Prostate gland (tissue), 2 donors: ENCODE data around the gene UCK2. TPM values are rescaled to one million over a fixed set of nuclear protein-coding genes. Genes with fewer than 3 reads are reported as not detected.

Experiments
- DNase-seq: peaks from one replicate; pipeline ENCODE4 v3.0.0-alpha.2; 2019; ENCODE audit warnings: low spot score
- H3K27ac ChIP-seq, 2 donors: fragments of 200-600 bp; sonication (generic); 2 replicates each; pipeline ENCODE4 v1.5.1; 2017 to 2019
- H3K27me3 ChIP-seq: fragments of 200-600 bp; sonication (generic); replicated peaks from 2 replicates; pipeline ENCODE4 v1.5.1; 2019; ENCODE audit not compliant: insufficient read depth
- H3K36me3 ChIP-seq, 2 donors: fragments of 200-600 bp; sonication (generic); 1 replicate in 1 of 2; 2 replicates in 1 of 2; pipeline versions ENCODE4 v1.5.1 to v1.8.1; 2017 to 2019
- H3K4me1 ChIP-seq: fragments of 200-600 bp; sonication (generic); replicated peaks from 2 replicates; pipeline ENCODE4 v1.5.1; 2019
- H3K4me3 ChIP-seq, 2 donors: fragments of 200-600 bp; sonication (generic); 2 replicates each; pipeline ENCODE4 v1.5.1; 2017 to 2019
- H3K9me3 ChIP-seq: fragments of 200-600 bp; sonication (generic); 2 replicates; pipeline ENCODE4 v1.5.1; 2017
- POLR2A ChIP-seq: fragments of 450-650 bp; IDR thresholded peaks from one replicate; pipeline ENCODE4 v1.6.1; 2016; ENCODE audit warnings: antibody characterized with exemption, mild to moderate bottlenecking
- POLR2AphosphoS5 ChIP-seq: sonication (generic); formaldehyde crosslinking; IDR thresholded peaks from one replicate; pipeline ENCODE4 v1.6.1; 2017; ENCODE audit warnings: antibody characterized with exemption
- WGBS: methylation state at CpG from one replicate; pipeline ENCODE4 v1.1.5; 2018; 5-methylcytosine and 5-hydroxymethylcytosine counted together
- intact Hi-C: fragments of 100-400 bp; cut with DNase I; formaldehyde crosslinking; loops from one replicate; pipeline ENCODE4 v1.14.2; 2022
- total RNA-seq, 2 donors: library from RNA; depleted of rRNA; stranded (reverse); fragments of >200 nt; gene quantifications; one replicate each; pipeline ENCODE4 v1.1.0, GENCODE V29; 2016
- TF ChIP-seq, protein P1 (sequence below), 4 experiments: fragments of 200-600 bp in 2 of 4; fragments of 450-650 bp in 2 of 4; sonication (generic) in 2 of 4; IDR thresholded peaks; 1 replicate in 3 of 4; 2 replicates in 1 of 4; pipeline ENCODE4 v1.5.1; 2016 to 2019; ENCODE audit warnings: antibody characterized with exemption in 4 of 4, mild to moderate bottlenecking in 2 of 4, moderate library complexity in 2 of 4

Gene UCK2
- total RNA-seq, 2 donors from 2014 or later, result 23.8 to 25.9 TPM

DNA sequence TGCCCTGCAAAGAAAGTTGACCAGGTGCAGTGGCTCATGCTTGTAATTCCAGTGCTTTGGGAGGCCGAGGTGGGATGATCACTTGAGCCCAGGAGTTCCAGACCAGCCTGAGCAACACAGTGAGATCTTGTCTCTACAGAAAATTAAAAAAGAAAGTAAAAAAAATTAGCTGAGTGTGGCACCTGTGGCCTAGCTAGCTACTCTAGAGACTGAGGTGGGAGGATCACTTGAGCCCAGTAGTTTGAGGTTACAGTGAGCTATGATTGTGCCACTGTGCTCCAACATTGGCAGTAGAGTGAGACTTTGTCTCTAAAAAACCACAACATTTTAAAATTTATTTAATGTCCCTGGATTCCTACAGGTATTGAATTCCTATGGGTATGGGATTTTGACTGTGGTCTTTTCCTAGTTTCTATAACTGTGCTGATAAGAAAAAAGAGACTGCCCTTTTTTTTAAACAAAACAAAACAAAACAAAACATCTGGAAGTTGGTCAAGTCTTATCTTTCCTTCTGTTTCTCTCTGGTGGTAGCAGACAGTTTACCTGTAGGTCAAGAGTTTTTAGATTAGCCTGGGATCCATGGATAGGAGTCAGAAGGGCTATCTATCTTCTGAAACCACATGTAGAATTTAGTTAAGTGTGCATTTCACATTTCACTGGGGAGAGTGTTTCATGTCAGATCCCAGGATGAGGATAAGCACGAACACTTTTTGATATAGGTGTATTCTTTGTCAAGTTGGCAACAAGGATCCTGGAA lies 18.8 kb downstream of the UCK2 start:
- no peak overlapping the region for H3K4me3 ChIP-seq
- TF ChIP-seq, protein P1, sequence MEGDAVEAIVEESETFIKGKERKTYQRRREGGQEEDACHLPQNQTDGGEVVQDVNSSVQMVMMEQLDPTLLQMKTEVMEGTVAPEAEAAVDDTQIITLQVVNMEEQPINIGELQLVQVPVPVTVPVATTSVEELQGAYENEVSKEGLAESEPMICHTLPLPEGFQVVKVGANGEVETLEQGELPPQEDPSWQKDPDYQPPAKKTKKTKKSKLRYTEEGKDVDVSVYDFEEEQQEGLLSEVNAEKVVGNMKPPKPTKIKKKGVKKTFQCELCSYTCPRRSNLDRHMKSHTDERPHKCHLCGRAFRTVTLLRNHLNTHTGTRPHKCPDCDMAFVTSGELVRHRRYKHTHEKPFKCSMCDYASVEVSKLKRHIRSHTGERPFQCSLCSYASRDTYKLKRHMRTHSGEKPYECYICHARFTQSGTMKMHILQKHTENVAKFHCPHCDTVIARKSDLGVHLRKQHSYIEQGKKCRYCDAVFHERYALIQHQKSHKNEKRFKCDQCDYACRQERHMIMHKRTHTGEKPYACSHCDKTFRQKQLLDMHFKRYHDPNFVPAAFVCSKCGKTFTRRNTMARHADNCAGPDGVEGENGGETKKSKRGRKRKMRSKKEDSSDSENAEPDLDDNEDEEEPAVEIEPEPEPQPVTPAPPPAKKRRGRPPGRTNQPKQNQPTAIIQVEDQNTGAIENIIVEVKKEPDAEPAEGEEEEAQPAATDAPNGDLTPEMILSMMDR (IDR thresholded peaks at IDR 0.05), result no peak
- no peak for TF ChIP-seq POLR2AphosphoS5
- TF ChIP-seq POLR2A, result no peak
- DNase-seq, result no peak
- no peak overlapping the region for H3K27ac ChIP-seq
- H3K9me3 ChIP-seq, result no peaks in the 10 kb centered on the region
- intact Hi-C loops, result no loop called here
- no peaks in the 10 kb centered on the region for H3K27me3 ChIP-seq
- H3K4me1 ChIP-seq, result no peaks in the 10 kb centered on the region
- H3K36me3 ChIP-seq, result no peaks in the 10 kb centered on the region
- 86% methylated on average over 2 of the region's 2 CpGs for WGBS

DNA sequence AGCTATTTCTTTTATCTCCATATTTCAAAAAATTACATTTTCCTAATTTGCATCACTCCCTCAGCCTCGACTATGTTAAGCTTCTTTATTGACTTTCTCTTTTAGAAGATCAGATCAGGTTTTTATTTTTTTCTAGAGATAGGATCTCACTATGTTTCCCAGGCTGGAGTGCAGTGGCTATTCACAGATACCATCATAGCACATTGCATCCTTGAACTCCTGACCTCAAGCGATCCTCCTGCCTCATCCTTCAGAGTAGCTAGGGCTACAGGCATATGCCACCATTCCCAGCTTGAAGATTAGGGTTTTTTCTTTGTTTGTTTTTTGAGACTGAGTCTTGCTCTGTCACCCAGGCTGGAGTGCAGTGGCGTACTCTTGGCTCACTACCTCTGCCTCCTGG lies 20.1 kb downstream of the UCK2 start:
- Histone ChIP-seq H3K27ac (no peak overlapping the region), H3K27me3 (no peaks in the 10 kb centered on the region), H3K4me1 (no peaks in the 10 kb centered on the region), H3K36me3 (no peaks in the 10 kb centered on the region), H3K9me3 (no peaks in the 10 kb centered on the region), H3K4me3 (no peak overlapping the region)
- TF ChIP-seq POLR2A, result no peak
- TF ChIP-seq, protein P1 (IDR thresholded peaks at IDR 0.05), result no peak
- no peak for TF ChIP-seq POLR2AphosphoS5
- WGBS, result 79% methylated on average over 3 of the region's 3 CpGs
- DNase-seq, result no peak
- intact Hi-C loops, result no loop called here

DNA sequence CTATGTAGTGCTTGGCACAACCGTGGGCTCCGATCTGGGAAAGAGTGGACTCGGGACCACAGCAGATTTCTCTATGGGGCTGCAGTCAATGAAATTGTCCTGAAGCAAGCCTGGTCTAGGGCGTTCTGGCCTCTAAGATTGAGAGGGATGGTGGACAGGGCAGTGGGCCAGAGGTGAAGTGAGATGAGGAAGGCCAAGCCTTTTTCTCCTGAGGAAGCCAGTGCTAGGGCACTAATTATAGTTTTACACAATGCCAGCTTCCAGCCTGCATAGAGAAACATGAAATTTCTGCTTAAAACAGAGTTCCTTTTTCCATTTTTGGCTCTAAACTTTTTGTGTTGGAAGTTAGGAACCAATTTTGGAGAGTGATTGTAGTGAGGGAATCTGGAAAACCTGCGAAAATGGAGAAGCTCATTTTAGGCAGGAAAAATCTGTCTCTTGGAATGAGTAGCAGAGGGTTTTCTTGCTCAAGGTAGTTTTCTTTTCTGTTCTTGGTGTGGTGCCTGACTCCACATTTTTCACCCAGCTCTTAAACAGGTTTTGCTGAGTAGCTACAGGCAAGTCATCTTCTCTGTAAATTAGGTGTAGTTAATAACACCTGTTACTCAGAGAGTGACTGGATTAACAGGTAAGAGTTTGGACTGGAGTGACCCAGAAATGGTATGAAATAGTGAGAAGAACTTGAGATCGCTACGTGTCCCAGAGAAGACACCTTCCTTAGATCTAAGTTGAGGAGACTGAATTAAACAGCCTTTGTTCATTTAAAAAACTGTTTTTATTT lies 22.1 kb downstream of the UCK2 start:
- Histone ChIP-seq H3K4me1 (no peaks in the 10 kb centered on the region), H3K9me3 (no peaks in the 10 kb centered on the region), H3K27ac (no peak overlapping the region), H3K4me3 (no peak overlapping the region), H3K27me3 (no peaks in the 10 kb centered on the region), H3K36me3 (no peaks in the 10 kb centered on the region)
- TF ChIP-seq POLR2AphosphoS5 (no peak), POLR2A (no peak)
- TF ChIP-seq, protein P1 (IDR thresholded peaks at IDR 0.05), result no peak
- intact Hi-C loops, result no loop called here
- DNase-seq, result no peak
- 88% methylated on average over 7 of the region's 7 CpGs for WGBS

DNA sequence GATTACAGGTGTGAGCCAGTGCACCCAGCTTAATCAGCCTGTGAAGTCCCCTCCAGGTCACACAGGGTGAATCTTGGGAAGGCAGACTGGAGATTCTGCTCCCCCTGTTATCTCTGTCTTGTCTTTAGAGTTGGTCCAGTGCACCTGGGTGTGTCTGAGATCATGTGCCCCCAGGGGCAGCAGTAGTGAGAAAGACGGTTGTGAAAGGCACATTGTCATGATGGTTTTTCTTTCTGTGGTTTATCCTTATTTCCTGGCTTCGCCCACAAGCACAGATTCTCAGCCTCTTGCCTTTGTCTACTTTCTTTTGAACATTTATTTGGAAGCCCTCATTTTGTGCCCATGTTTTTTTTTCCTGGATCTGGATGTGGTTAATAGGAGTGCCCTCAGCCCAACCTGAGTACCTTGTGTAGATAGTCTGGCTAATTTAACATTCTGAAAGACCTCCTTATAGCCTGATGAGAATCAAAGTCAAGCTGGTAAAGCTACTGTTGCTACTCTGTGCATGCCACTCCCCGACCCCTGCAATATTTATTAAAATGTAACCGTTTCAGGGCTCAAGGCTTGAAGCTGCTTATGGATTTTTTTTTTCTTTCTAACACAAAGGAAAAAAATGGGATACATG lies 23.7 kb downstream of the UCK2 start:
- intact Hi-C loops, result no loop called here
- 59% methylated on average over 4 of the region's 4 CpGs for WGBS

More for the DNA sequence above, 23.7 kb downstream of the UCK2 start:
- Histone ChIP-seq H3K36me3 (no peaks in the 10 kb centered on the region), H3K4me3 (no peak overlapping the region), H3K4me1 (no peaks in the 10 kb centered on the region), H3K27me3 (no peaks in the 10 kb centered on the region), H3K9me3 (no peaks in the 10 kb centered on the region), H3K27ac (no peak overlapping the region)
- TF ChIP-seq POLR2AphosphoS5 (no peak), POLR2A (no peak)
- TF ChIP-seq, protein P1 (IDR thresholded peaks at IDR 0.05), result no peak
- no peak for DNase-seq
